ENCODE measurements around the gene GRIP2. TPM values are rescaled to one million over a fixed set of nuclear protein-coding genes. Genes with fewer than 3 reads are reported as not detected.

The GRIP2 gene
- total RNA-seq, 1 experiment from 2014 or later, result not detected

- Mint-ChIP-seq H3K27me3 (ENCODE audit: unreplicated experiment) (peaks cover 61% of the 10 kb centered on the region), H3K9me3 (ENCODE audit: low read depth, unreplicated experiment) (no peaks in the 10 kb centered on the region), H3K27ac (ENCODE audit: unreplicated experiment) (no peak overlapping the region), H3K4me3 (ENCODE audit: low read depth, unreplicated experiment) (no peak overlapping the region), H3K36me3 (ENCODE audit: insufficient read depth, unreplicated experiment) (no peaks in the 10 kb centered on the region), H3K4me1 (ENCODE audit: low read depth, unreplicated experiment) (no peaks in the 10 kb centered on the region)
- no peak for TF ChIP-seq CTCF (IDR thresholded peaks at IDR 0.05; ENCODE audit: unreplicated experiment)
- no TSS peak for BruUV-seq (replicated peaks)
- intact Hi-C loops (cut with micrococcal nuclease; ENCODE audit: unreplicated experiment), result no loop called here
- no peak for DNase-seq
- CTCF ChIA-PET, result no interaction called here
These were observed 20.0 kb downstream of the GRIP2 start for GRCh38 chr3:14520149-14520548.

GRCh38 chr3:14519406-14519805 lies 20.7 kb downstream of the GRIP2 start:
- intact Hi-C loops (cut with micrococcal nuclease; ENCODE audit: unreplicated experiment), result loop anchor here (10.0 kb wide), 1 partner anchor 125 kb away; no protein-coding TSS in a partner anchor
- Mint-ChIP-seq H3K36me3 (ENCODE audit: insufficient read depth, unreplicated experiment) (no peaks in the 10 kb centered on the region), H3K27ac (ENCODE audit: unreplicated experiment) (no peak overlapping the region), H3K27me3 (ENCODE audit: unreplicated experiment) (peaks cover 61% of the 10 kb centered on the region), H3K4me3 (ENCODE audit: low read depth, unreplicated experiment) (no peak overlapping the region), H3K9me3 (ENCODE audit: low read depth, unreplicated experiment) (no peaks in the 10 kb centered on the region), H3K4me1 (ENCODE audit: low read depth, unreplicated experiment) (no peaks in the 10 kb centered on the region)
- TF ChIP-seq CTCF (IDR thresholded peaks at IDR 0.05; ENCODE audit: unreplicated experiment), result no peak
- DNase-seq, result no peak
- no TSS peak for BruUV-seq (replicated peaks)
- CTCF ChIA-PET, result no interaction called here

DNA sequence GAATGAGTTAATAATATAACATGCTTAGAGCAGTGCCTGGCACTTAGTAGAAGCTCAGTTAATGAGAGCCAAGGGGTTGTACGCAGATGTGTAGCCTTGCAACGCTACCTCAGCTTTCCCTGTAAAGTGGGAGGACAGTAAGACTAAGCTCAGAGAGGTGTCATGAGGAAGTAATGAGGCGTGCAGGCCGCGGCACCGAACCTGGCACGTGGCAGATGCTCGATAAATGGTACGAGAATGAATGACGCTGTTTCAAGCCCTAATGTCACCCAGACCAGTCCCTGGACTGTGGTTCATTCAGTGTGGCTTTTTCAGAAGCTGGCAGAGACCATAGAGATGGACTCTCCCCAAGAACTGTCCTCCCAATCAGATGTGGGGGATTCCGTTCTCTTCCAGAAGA lies 21.2 kb downstream of the GRIP2 start:
- no peak for TF ChIP-seq CTCF (IDR thresholded peaks at IDR 0.05; ENCODE audit: unreplicated experiment)
- H3K4me1 Mint-ChIP-seq (ENCODE audit: low read depth, unreplicated experiment), result no peaks in the 10 kb centered on the region
- H3K9me3 Mint-ChIP-seq (ENCODE audit: low read depth, unreplicated experiment), result no peaks in the 10 kb centered on the region
- H3K4me3 Mint-ChIP-seq (ENCODE audit: low read depth, unreplicated experiment), result no peak overlapping the region
- DNase-seq, result no peak
- peaks cover 61% of the 10 kb centered on the region for H3K27me3 Mint-ChIP-seq (ENCODE audit: unreplicated experiment)
- intact Hi-C loops (cut with micrococcal nuclease; ENCODE audit: unreplicated experiment), result loop anchor here (10.0 kb wide), 1 partner anchor 126 kb away; no protein-coding TSS in a partner anchor
- CTCF ChIA-PET, result no interaction called here
- H3K36me3 Mint-ChIP-seq (ENCODE audit: insufficient read depth, unreplicated experiment), result no peaks in the 10 kb centered on the region
- BruUV-seq (replicated peaks), result no TSS peak
- H3K27ac Mint-ChIP-seq (ENCODE audit: unreplicated experiment), result no peak overlapping the region

- no TSS peak for BruUV-seq (replicated peaks)
- no peaks in the 10 kb centered on the region for H3K36me3 Mint-ChIP-seq (ENCODE audit: insufficient read depth, unreplicated experiment)
- no peaks in the 10 kb centered on the region for H3K9me3 Mint-ChIP-seq (ENCODE audit: low read depth, unreplicated experiment)
- no peak for DNase-seq
- no peak overlapping the region for H3K27ac Mint-ChIP-seq (ENCODE audit: unreplicated experiment)
- H3K4me3 Mint-ChIP-seq (ENCODE audit: low read depth, unreplicated experiment), result no peak overlapping the region
- peaks cover 56% of the 10 kb centered on the region for H3K27me3 Mint-ChIP-seq (ENCODE audit: unreplicated experiment)
- intact Hi-C loops (cut with micrococcal nuclease; ENCODE audit: unreplicated experiment), result loop anchor here (10.0 kb wide), 1 partner anchor 126 kb away; no protein-coding TSS in a partner anchor
- H3K4me1 Mint-ChIP-seq (ENCODE audit: low read depth, unreplicated experiment), result no peaks in the 10 kb centered on the region
- TF ChIP-seq CTCF (IDR thresholded peaks at IDR 0.05; ENCODE audit: unreplicated experiment), result no peak
- CTCF ChIA-PET, result no interaction called here
These were observed 21.7 kb downstream of the GRIP2 start for GRCh38 chr3:14518432-14518802.

Data from Calu3 (cell line).